Endodermal cell (in vitro differentiated cells): ENCODE data around the gene PDE6B. TPM values are rescaled to one million over a fixed set of nuclear protein-coding genes. Genes with fewer than 3 reads are reported as not detected.
"Not testable (repeated sequence)": the region's sequence is repeated elsewhere in the genome, so short reads cannot be mapped to it uniquely, and the experiment has no call there.

ENCODE experiments used
- DNase-seq: peaks from one replicate; pipeline ENCODE4 v3.0.0-alpha.2; 2017
- H3K27ac ChIP-seq: 2 replicates; pipeline ENCODE4 v1.5.1; 2013; ENCODE audit warnings: mild to moderate bottlenecking, low read depth, low read length, moderate library complexity
- H3K27me3 ChIP-seq: 2 replicates; pipeline ENCODE4 v1.6.1; 2013; ENCODE audit warnings: mild to moderate bottlenecking, low read length, moderate library complexity; ENCODE audit not compliant: insufficient read depth, control insufficient read depth, poor library complexity, severe bottlenecking
- H3K36me3 ChIP-seq: 2 replicates; pipeline ENCODE4 v1.7.0; 2013; ENCODE audit warnings: mild to moderate bottlenecking, low read length, moderate library complexity; ENCODE audit not compliant: control insufficient read depth, insufficient read depth
- H3K4me1 ChIP-seq: one replicate; pipeline ENCODE4 v1.7.0; 2013; ENCODE audit warnings: low read length; ENCODE audit not compliant: control insufficient read depth, insufficient read depth
- H3K4me3 ChIP-seq: 2 replicates; pipeline ENCODE4 v1.5.1; 2013; ENCODE audit warnings: mild to moderate bottlenecking, low read length, moderate library complexity
- H3K9ac ChIP-seq: 2 replicates; pipeline ENCODE4 v1.6.1; 2013; ENCODE audit warnings: mild to moderate bottlenecking, low read length, moderate library complexity; ENCODE audit not compliant: poor library complexity, severe bottlenecking; ENCODE audit errors: extremely low read depth
- H3K9me3 ChIP-seq: 2 replicates; pipeline ENCODE4 v1.6.1; 2013; ENCODE audit warnings: mild to moderate bottlenecking, low read length, moderate library complexity; ENCODE audit not compliant: control insufficient read depth
- H3K27ac Mint-ChIP-seq: 2 replicates; pipeline ENCODE4 v1.8.0; 2020; ENCODE audit warnings: mixed read lengths
- H3K27me3 Mint-ChIP-seq: 2 replicates; pipeline ENCODE4 v1.8.0; 2021; ENCODE audit warnings: mild to moderate bottlenecking, mixed read lengths; ENCODE audit not compliant: insufficient read depth
- H3K36me3 Mint-ChIP-seq: 2 replicates; pipeline ENCODE4 v1.8.0; 2020; ENCODE audit warnings: low read depth, mixed read lengths
- H3K4me1 Mint-ChIP-seq: 2 replicates; pipeline ENCODE4 v1.8.0; 2020; ENCODE audit warnings: mixed read lengths
- H3K4me3 Mint-ChIP-seq: 2 replicates; pipeline ENCODE4 v1.8.0; 2020; ENCODE audit warnings: mild to moderate bottlenecking, moderate library complexity, mixed read lengths
- H3K9me3 Mint-ChIP-seq: 2 replicates; pipeline ENCODE4 v1.8.0; 2020; ENCODE audit warnings: mild to moderate bottlenecking, mixed read lengths
- WGBS, 2 experiments: methylation state at CpG; one replicate each; pipeline versions ENCODE4 v1.1.5 to v1.1.7; 2013; ENCODE audit warnings: missing lambda C conversion rate in 2 of 2, mixed read lengths in 1 of 2; ENCODE audit not compliant: insufficient coverage in 1 of 2, insufficient read length in 1 of 2; 5-methylcytosine and 5-hydroxymethylcytosine counted together
- total RNA-seq, 2 donors: library from RNA; stranded (reverse); fragmentation: NEBNext Ultra II Directional in 1 of 2; extraction: Animal tissue kit (Norgen Biotek cat#: 25700) in 1 of 2; gene quantifications; 2 replicates in 1 of 2; 3 replicates in 1 of 2; pipeline ENCODE4 v1.2.1, GENCODE V29; 2021
- TF ChIP-seq, protein P1 (sequence below): fragments of 200-600 bp; sonication (generic); conservative IDR thresholded peaks from 2 replicates; pipeline ENCODE4 v1.5.0; 2021; ENCODE audit warnings: antibody characterized with exemption, mild to moderate bottlenecking

PDE6B gene
- total RNA-seq, 2 donors from 2014 or later = 12.4 to 14.6 TPM

DNA sequence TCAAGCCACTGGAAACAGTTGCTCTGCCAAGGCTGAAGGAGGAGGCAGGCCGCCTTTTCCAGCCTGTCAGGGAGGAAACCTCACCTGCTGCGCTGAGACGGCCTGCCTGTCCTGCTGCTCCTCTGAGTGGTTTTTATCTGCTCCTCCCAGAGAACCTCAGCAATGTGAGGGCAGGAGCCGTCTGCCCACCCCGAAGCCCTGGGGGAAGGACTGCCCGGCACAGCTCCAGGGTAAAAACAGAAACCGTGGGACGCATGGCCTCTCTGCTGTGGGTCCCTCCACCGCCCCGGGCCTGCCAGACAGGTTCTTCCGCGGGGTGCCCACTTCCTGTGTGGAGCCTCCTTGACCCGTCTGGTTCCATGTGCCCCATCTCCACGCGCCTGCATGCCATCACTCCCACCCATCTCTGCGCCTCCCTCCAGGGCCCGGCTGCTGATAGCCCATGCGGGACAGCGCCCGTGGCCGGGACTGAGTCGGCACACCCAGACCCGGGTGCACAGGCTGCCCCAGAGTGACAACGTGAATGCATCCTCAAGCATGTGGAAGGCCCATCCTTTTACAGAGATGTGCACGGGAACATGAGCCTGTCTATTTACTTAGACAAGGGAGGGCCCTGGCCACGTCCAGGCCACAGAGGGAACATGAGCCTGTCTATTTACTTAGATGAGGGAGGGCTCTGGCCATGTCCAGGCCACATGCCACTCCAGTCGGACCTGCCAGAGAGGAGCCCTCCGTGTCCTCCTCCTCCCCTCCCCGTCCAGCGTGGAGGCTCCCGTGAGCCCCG is 67.6 kb downstream of the PDE6B start:
- no peaks in the 10 kb centered on the region for H3K9me3 ChIP-seq
- Mint-ChIP-seq H3K4me1 (peaks cover 10% of the 10 kb centered on the region), H3K27me3 (no peaks in the 10 kb centered on the region), H3K9me3 (no peaks in the 10 kb centered on the region), H3K4me3 (no peak overlapping the region), H3K27ac (no peak overlapping the region), H3K36me3 (no peaks in the 10 kb centered on the region)
- TF ChIP-seq, protein P1, sequence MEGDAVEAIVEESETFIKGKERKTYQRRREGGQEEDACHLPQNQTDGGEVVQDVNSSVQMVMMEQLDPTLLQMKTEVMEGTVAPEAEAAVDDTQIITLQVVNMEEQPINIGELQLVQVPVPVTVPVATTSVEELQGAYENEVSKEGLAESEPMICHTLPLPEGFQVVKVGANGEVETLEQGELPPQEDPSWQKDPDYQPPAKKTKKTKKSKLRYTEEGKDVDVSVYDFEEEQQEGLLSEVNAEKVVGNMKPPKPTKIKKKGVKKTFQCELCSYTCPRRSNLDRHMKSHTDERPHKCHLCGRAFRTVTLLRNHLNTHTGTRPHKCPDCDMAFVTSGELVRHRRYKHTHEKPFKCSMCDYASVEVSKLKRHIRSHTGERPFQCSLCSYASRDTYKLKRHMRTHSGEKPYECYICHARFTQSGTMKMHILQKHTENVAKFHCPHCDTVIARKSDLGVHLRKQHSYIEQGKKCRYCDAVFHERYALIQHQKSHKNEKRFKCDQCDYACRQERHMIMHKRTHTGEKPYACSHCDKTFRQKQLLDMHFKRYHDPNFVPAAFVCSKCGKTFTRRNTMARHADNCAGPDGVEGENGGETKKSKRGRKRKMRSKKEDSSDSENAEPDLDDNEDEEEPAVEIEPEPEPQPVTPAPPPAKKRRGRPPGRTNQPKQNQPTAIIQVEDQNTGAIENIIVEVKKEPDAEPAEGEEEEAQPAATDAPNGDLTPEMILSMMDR = no peak
- H3K4me1 ChIP-seq = peaks cover 3% of the 10 kb centered on the region
- H3K36me3 ChIP-seq = no peaks in the 10 kb centered on the region
- H3K27ac ChIP-seq = no peak overlapping the region
- no peak overlapping the region for H3K9ac ChIP-seq
- 87 to 89% methylated on average over 22 to 32 of the region's 32 CpGs for WGBS, 2 experiments
- no peak overlapping the region for H3K4me3 ChIP-seq
- H3K27me3 ChIP-seq = no peaks in the 10 kb centered on the region
- no peak for DNase-seq

DNA sequence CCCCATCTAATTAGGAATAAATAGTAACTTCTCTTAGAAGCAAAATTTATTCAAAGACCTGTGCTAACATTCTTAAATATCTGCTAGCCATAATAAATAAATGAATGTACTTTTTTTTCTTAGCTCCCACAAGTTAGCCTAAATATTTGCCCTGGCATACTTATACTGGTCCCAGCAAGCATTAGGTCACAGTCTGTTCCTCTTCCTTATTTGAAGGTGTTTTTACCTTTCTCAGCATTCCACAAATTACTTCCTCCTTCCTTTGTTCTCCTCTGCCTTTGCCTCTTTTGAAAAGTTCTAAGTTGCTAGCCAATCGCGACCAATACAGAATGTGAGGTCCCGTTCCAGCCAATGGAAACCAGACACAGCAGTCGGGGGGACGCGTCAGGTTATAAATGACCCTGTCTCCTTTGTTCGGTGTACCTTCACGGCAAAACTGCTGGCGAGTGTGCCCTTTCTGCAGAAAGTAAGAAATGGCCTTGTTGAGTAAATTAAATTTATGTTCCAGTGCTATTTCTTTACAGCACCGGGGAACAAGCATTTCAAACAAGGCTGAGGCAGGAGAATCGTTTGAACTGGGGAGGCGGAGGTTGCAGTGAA is 69.1 kb downstream of the PDE6B start:
- not testable (repeated sequence) for H3K9me3 Mint-ChIP-seq

DNA sequence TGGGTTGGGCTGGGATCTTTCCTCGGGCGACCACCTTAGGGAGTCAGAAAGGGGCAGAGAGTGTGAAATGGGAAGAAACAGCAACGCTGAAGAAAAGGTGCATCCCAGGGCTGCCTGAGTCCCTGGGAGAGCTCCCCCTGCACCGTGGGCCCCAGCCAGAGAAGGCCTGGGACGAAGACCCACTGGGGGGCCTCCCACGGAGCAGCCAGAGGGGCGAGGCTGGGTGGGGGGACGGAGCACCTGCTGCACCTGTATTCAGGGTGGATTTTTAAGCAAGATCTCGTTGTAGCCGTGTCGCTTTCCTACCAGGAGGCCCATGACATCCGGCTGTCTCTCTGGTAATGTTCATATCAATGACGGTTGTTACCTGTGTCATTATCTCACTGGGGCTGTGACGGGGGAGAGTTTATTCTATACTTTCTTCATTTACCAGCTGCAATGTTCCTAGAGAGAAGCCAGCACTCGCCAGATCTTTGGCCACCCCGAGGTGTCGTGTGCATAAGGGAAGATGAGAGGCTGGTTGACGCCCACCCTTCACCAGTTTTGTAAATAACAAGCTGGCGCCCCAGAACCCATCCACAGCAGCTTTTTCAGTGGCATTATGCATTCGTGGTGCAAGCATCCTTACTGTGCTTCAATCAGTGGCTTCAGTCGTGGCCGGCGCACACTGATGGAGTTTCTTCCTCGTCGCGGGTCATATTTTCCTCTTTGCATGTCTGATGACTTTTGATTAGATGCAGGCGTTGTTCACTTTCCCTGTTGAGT is 74.6 kb downstream of the PDE6B start:
- Mint-ChIP-seq H3K27me3 (peaks cover 22% of the 10 kb centered on the region), H3K36me3 (no peaks in the 10 kb centered on the region), H3K4me3 (no peak overlapping the region), H3K4me1 (no peaks in the 10 kb centered on the region), H3K9me3 (no peaks in the 10 kb centered on the region), H3K27ac (no peak overlapping the region)
- WGBS, 2 experiments = 87 to 91% methylated on average over 25 to 27 of the region's 27 CpGs
- H3K9me3 ChIP-seq = no peaks in the 10 kb centered on the region
- no peak overlapping the region for H3K4me3 ChIP-seq
- no peak overlapping the region for H3K9ac ChIP-seq
- no peaks in the 10 kb centered on the region for H3K4me1 ChIP-seq
- H3K27ac ChIP-seq = no peak overlapping the region
- no peak for DNase-seq
- peaks cover 4% of the 10 kb centered on the region for H3K27me3 ChIP-seq
- TF ChIP-seq, protein P1 = no peak
- H3K36me3 ChIP-seq = no peaks in the 10 kb centered on the region

More for the DNA sequence above, 69.1 kb downstream of the PDE6B start:
- H3K4me1 Mint-ChIP-seq, H3K27ac ChIP-seq, H3K9ac ChIP-seq, H3K27me3 Mint-ChIP-seq, H3K27me3 ChIP-seq, DNase-seq, H3K4me1 ChIP-seq, H3K36me3 ChIP-seq, H3K36me3 Mint-ChIP-seq, H3K9me3 ChIP-seq, H3K27ac Mint-ChIP-seq, H3K4me3 Mint-ChIP-seq, H3K4me3 ChIP-seq: not testable (repeated sequence)
- 91 to 96% methylated on average over 12 of the region's 12 CpGs for WGBS, 2 experiments
